Body of pancreas (tissue), 4 donors: Measurements from ENCODE around the gene RYR3.

ENCODE experiments used
- POLR2A ChIP-seq, 3 donors: fragments of 450-650 bp; IDR thresholded peaks; one replicate each; pipeline ENCODE4 v1.6.1; 2016; ENCODE audit warnings: antibody characterized with exemption in 3 of 3, mild to moderate bottlenecking in 2 of 3
- TF ChIP-seq, protein P1 (sequence below), 7 experiments: fragments of 450-650 bp in 4 of 7; fragments of 200-600 bp in 3 of 7; sonication (generic) in 3 of 7; IDR thresholded peaks; one replicate each; pipeline ENCODE4 v1.5.1; 2016 to 2019; ENCODE audit warnings: antibody characterized with exemption in 7 of 7

GRCh38 chr15:33293713-33294334 lies 16.9 kb upstream of the RYR3 start:
- TF ChIP-seq, protein P1, sequence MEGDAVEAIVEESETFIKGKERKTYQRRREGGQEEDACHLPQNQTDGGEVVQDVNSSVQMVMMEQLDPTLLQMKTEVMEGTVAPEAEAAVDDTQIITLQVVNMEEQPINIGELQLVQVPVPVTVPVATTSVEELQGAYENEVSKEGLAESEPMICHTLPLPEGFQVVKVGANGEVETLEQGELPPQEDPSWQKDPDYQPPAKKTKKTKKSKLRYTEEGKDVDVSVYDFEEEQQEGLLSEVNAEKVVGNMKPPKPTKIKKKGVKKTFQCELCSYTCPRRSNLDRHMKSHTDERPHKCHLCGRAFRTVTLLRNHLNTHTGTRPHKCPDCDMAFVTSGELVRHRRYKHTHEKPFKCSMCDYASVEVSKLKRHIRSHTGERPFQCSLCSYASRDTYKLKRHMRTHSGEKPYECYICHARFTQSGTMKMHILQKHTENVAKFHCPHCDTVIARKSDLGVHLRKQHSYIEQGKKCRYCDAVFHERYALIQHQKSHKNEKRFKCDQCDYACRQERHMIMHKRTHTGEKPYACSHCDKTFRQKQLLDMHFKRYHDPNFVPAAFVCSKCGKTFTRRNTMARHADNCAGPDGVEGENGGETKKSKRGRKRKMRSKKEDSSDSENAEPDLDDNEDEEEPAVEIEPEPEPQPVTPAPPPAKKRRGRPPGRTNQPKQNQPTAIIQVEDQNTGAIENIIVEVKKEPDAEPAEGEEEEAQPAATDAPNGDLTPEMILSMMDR (IDR thresholded peaks at IDR 0.05), result no peak
- no peak for TF ChIP-seq POLR2A (IDR thresholded peaks at IDR 0.05)
